GM12865 (cell line): ENCODE data around the gene INPPL1.
"Not testable (repeated sequence)": the region's sequence is repeated elsewhere in the genome, so short reads cannot be mapped to it uniquely, and the experiment has no call there.

Source experiments
- DNase-seq: peaks from one replicate; pipeline ENCODE4 v3.0.0; 2010; ENCODE audit warnings: low read depth
- H3K4me3 ChIP-seq: 2 replicates; pipeline ENCODE4 v1.5.1; 2011; ENCODE audit warnings: mild to moderate bottlenecking, low read depth, low read length, control low read depth
- CTCF ChIP-seq: IDR thresholded peaks from 2 replicates; pipeline ENCODE4 v1.5.1; 2011; ENCODE audit warnings: low read length, control low read depth, low read depth, inconsistent platforms; ENCODE audit not compliant: insufficient read depth; ENCODE audit errors: missing control alignments

INPPL1 gene

GRCh38 chr11:72188267-72188666 lies 36.3 kb upstream of the INPPL1 start:
- H3K4me3 ChIP-seq: no peak overlapping the region
- no peak for TF ChIP-seq CTCF
- DNase-seq: no peak

GRCh38 chr11:72189455-72190250 lies 34.9 kb upstream of the INPPL1 start:
- no peak overlapping the region for H3K4me3 ChIP-seq
- no peak for DNase-seq
- TF ChIP-seq CTCF: no peak

- no peak for DNase-seq
- TF ChIP-seq CTCF: no peak
- no peak overlapping the region for H3K4me3 ChIP-seq
Observed at GRCh38 chr11:72190631-72191071, 33.9 kb upstream of the INPPL1 start.

- no peak for DNase-seq
- no peak for TF ChIP-seq CTCF
- H3K4me3 ChIP-seq: no peak within 1 kb of the TSS
Observed at GRCh38 chr11:72191961-72192381, 32.6 kb upstream of the INPPL1 start, which contains the start of gene FOLR1. FOLR1 (plus strand) TSS chr11:72192140; CDS start chr11:72192174, 34 bp downstream.

GRCh38 chr11:72195518-72196270 lies 28.9 kb upstream of the INPPL1 start:
- no peak for DNase-seq
- no peak overlapping the region for H3K4me3 ChIP-seq
- TF ChIP-seq CTCF: no peak

- DNase-seq, H3K4me3 ChIP-seq: not testable (repeated sequence)
Observed at GRCh38 chr11:72201445-72201844, 23.1 kb upstream of the INPPL1 start.

GRCh38 chr11:72202571-72202970 lies 22.0 kb upstream of the INPPL1 start:
- no peak for TF ChIP-seq CTCF
- no peak for DNase-seq
- H3K4me3 ChIP-seq: no peak overlapping the region
